Activated gamma-delta T cell treated with anti-CD3 and anti-CD28 coated beads, Interleukin-2, amount 50 U/mL, for 16 hours (primary cell): ENCODE measurements around the gene PLCG1.
A peak's percentile ranks its signal among the peaks of the same experiment; 100 is the strongest.

Source experiments
- DNase-seq: peaks from one replicate; pipeline ENCODE4 v3.0.0-alpha.2; 2020; ENCODE audit warnings: low read depth

Gene PLCG1

GRCh38 chr20:41167118-41167470 is 29.8 kb downstream of the PLCG1 start:
- no peak for DNase-seq

GRCh38 chr20:41167481-41168253 is 30.3 kb downstream of the PLCG1 start:
- DNase-seq, result no peak

GRCh38 chr20:41168281-41169161 is 31.2 kb downstream of the PLCG1 start:
- DNase-seq, result no peak

GRCh38 chr20:41169162-41169690 is 31.9 kb downstream of the PLCG1 start:
- no peak for DNase-seq

- no peak for DNase-seq
These were observed 32.5 kb downstream of the PLCG1 start for GRCh38 chr20:41169791-41170351.

DNA sequence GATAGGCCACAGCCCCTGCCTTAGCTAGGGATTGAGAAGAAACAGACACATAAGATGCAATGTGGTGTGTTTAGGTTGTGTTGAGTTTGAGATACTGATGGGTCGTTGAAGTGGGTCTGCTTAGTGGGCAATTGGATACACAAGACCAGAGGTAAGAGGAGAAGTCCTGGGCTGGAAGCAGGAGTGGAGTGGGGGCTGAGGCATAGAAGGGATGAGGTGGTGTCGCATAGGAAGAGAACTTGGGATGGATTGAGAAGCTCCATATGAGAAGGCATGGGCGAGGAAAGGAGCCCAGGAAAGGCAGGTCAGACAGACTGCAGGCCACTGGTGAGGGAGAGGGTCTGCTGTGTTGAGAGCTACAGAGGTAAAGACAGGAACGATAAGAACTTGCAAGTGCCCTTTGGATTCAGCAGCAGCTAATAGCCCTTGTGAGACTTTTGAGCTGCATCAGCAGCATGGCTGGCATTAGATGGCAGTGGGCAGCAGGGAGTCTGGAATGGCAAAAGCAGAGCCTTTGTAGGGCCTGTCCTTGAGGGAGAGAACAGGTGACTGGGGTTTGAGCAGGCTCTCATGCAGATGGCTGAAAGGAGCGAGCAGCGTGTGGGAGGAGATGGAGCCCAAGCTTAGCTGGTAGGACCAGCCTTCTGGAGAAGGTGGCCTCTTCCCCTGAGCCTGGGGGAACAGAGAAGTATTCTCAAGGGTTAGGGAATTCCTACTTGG is 33.2 kb downstream of the PLCG1 start:
- DNase-seq, result no peak

DNA sequence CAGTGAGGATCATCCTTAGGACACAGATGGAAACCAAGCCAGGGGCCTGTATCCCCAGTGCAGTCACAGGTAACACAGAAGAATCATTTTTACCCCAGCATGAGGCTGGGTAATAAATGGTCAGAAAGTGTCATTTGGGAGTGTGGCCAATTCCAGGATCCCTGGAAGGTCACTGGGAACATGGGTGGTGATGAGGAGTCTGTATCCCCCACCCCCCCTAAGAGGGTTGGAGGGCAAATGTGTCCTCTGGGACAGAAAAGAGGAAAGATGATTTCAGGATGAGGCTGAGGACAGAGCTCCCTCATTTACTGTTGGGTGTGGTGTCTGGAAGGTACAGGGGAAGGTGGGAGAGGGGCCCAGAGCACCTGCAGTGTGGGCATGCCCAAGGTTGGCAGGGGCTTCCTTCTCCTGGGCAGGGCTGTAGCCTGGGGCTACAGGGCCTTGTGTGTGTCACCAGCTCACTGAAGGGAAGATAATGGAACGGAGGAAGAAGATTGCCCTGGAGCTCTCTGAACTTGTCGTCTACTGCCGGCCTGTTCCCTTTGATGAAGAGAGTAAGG is 34.5 kb downstream of the PLCG1 start:
- no peak for DNase-seq

- DNase-seq, result no peak
These were observed 35.2 kb downstream of the PLCG1 start for GRCh38 chr20:41172296-41173140.

- DNase-seq, result peak; percentile 57
These were observed 35.9 kb downstream of the PLCG1 start for GRCh38 chr20:41173161-41173721.

DNA sequence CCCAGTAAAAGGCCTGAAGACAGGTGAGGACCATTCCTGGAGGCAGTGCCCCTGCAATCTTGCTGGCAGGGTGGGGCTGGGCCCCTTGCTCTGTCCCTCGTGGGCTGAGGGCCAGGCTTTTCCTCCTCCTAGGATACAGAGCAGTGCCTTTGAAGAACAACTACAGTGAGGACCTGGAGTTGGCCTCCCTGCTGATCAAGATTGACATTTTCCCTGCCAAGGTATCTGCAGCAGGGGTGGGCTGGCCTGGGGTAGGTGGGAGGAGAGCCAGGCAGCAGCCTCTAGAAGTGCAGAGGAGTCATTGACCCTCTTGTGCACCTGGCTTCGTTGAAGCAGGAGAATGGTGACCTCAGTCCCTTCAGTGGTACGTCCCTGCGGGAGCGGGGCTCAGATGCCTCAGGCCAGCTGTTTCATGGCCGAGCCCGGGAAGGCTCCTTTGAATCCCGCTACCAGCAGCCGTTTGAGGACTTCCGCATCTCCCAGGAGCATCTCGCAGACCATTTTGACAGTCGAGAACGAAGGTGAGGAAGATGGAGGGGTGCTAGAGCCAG is 36.5 kb downstream of the PLCG1 start:
- DNase-seq, result no peak

- no peak for DNase-seq
These were observed 37.0 kb downstream of the PLCG1 start for GRCh38 chr20:41174373-41174772.

- no peak for DNase-seq
These were observed 37.4 kb downstream of the PLCG1 start for GRCh38 chr20:41174782-41175181.

- no peak for DNase-seq
These were observed 37.9 kb downstream of the PLCG1 start for GRCh38 chr20:41175201-41175651.

DNA sequence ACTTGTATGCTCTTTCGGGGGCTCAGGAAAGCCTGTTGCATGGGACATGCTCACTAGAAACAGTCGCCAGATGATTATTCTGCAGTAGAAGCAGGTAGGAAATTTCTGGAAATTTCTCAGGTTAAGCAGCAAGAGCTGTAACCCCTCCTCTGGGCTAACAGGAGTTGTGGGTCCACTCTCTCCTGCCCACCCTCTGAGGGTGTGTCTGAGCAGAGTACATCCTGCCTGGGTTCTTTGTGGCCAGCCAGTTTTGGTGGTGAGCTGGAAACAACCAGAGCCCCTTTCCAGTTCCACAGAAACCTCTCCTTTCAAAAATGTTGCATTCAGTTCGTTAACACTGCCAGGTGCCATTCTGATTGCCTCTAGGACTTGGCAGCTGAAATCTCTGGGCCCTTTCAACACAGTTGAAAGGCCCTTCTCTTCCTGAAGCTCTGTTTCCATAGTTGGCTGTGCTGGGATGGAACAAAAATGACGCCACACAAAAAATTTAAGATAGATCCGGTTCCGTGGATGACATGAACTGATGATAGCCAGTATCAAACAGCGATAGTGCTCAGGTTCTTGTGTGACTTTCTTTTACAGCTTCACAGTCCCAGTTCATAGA is 38.5 kb downstream of the PLCG1 start:
- no peak for DNase-seq

DNA sequence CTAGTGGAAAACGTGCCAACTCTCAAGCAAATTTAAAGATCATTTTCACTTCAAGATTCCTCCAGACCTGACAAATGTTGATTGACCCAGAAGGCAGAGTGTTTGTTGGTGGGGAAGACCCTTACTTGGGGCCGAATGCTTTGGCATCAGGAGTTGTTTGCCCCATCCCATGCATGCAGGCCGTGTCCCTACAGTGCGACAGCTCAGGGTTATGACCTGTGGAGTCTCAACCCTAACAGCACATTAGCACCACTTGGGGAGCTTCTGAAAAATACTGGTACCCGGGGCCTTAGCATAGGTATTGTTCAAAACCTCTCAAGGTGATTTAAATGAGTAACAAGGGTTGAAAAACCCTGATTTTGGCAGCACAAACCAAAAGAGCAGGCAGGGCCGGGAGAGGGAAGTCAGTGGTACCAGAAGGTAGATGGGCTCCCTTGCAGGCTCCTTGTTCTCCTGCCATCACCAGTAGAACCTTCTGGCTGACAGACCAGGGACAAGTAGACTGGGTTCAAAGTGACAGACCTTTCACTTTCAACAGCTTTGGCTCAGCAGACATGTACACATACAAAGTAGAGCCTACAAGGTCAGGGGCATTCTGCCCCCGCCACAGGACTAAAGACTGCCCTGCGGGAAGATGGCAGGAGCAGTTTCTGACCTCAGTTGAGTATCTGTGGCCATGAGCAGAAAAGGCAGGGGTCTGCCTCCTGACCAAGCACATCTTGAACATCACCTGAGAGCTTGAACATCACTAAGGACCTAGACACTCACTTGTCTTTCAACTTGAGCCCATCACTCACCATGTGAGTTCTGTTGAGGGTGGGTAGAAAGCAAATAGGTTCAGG is 39.6 kb downstream of the PLCG1 start:
- DNase-seq, result no peak

GRCh38 chr20:41177636-41178035 is 40.3 kb downstream of the PLCG1 start:
- DNase-seq, result no peak

DNA sequence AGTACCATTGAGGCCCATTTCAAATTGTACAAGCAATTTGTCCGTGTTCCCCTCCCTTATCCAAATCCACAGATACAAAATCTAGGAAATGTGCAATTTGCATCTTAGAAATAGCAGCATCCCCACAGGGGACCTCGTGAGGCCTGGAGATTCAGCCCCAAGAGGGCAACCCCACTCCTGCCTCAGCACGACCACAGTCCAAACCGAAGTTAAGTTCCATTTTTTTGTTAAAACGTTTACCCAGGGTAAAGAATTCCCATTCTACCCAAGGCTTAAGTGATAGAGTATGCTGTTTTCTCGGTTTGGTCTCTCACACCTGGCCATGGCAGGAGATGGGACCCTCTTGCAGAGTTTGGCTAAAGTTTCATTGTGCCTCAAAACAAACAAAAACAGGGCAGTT is 41.2 kb downstream of the PLCG1 start:
- DNase-seq, result no peak

- DNase-seq, result no peak
These were observed 41.6 kb downstream of the PLCG1 start for GRCh38 chr20:41178904-41179432.
